HG03095 (cell line): ENCODE data around the gene MACROH2A1.
A peak's percentile ranks its signal among the peaks of the same experiment; 100 is the strongest.

Experiments
- ATAC-seq: cut with Tn5 transposase; IDR thresholded peaks from one replicate; pipeline ENCODE4 v1.9.1; 2021; ENCODE audit warnings: moderate library complexity; ENCODE audit not compliant: unreplicated experiment

MACROH2A1 gene

GRCh38 chr5:135398855-135399793 is at the start of gene MACROH2A1:
Gene MACROH2A1, minus strand, starts transcription at chr5:135399231. Its CDS starts 10,138 bp downstream, at chr5:135389093.
- peak; percentile 87 for ATAC-seq

DNA sequence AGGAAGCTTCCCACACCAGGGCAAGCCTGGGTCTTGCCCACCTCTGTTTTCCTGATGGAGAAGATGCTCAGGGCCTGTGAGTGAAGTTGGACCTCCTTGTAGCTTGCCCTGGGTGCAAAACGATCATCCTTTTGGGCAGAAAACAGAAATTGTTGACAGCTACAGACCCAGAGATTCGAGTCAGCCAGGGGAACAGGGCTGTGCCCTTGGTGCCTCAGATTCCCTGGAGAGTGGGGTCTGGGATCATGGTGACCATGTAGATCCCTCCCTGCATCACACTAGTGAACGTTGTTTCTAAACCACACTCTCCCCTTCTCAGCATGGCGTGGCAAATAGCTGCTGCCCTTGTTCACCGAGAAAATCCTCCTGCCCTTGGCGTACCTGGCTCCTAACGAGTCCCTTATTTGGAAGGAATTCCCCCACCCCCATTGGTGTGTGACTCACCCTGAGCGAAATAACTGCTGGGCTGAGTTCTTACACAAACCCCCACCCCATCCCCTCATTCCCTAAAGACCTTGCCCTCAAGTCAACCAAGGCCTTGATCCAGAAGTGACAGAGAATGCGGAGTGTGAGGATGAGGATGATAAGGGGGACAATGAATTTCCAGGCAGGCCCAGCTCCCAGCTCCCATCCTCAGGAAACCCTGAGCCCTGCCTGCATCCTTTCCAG is 49.2 kb upstream of the MACROH2A1 start:
- ATAC-seq: no peak

DNA sequence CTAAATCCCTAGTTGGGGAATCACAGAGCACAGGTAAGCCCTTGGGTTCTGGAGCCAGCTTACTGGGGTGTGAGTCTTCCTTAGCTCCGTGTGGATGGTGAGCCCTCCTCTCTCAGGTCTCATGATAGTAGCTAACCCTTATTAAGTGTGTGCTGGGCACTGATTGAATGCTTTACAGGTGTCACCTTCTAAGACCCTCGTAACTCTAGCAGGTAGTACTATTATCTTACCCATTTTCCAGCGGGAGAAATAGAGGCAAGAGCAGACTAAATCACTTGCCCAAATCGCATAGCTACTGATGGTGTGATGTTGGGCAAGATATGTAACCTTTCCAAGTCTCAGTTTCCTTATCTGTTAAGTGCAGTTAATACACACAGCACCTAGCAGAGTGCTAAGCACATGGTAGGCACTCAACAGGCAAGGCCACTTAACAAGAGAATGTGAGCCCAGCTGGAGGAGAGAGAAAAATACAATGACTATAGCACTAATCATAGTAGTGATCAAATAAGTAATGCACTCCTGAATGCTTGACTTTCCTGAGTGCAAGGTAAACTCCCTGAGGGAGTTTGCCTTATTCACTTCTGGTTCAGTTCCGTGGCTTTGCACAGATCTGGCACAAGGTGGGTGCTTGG is 48.4 kb upstream of the MACROH2A1 start, which contains the start of gene DCANP1:
TSS of gene DCANP1 (minus strand) at position 51 of the 632 bp plus-strand sequence. CDS start 240 bp downstream, outside the sequence.
- no peak for ATAC-seq

- ATAC-seq: no peak
Measured at GRCh38 chr5:135446615-135447014, 47.6 kb upstream of the MACROH2A1 start.

DNA sequence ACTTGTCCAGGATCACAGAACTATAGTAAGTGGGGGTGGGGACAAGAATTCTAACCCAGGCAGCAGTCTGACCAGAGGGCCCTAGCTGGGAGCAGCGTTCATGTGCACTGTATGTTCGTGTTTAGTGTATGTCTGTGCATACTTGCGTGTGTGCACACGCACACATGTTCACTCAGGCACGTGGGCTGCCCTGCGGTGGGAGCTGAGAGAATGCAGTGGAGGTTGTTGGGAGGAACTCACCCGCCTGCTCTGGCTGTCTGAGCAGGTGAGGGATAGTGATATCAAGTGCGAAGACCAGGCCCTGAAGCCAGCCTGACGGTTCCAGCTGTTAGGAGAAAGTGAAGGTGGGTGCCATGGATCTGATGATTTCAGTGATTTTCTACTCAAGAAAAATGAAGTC is 47.2 kb upstream of the MACROH2A1 start:
- no peak for ATAC-seq

GRCh38 chr5:135445306-135445985 is 46.4 kb upstream of the MACROH2A1 start:
- ATAC-seq: no peak

DNA sequence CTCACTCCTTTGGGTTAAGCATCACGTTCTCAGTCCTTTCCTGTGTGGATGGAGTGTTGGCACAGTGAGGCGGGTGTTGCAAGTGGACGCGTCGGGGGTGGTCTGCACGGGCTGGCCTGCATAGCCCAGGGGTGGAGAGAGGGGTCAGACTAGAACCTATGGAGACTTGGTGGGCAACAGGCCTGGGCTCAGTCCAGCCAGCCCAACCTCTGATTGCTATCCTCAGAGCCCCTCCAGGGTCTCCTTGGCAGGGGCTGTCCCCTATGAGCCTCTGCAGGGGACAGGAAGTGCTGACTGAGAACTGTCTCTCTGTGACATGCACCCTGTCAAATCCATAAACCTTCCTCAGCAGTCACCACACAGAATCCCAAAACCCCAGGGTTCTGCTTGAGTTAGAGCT is 45.9 kb upstream of the MACROH2A1 start:
- ATAC-seq: no peak

GRCh38 chr5:135444360-135444759 is 45.3 kb upstream of the MACROH2A1 start:
- ATAC-seq: no peak

GRCh38 chr5:135443161-135443960 is 44.3 kb upstream of the MACROH2A1 start:
- ATAC-seq: no peak

GRCh38 chr5:135442431-135443160 is 43.6 kb upstream of the MACROH2A1 start:
- no peak for ATAC-seq

GRCh38 chr5:135441919-135442318 is 42.9 kb upstream of the MACROH2A1 start:
- ATAC-seq: no peak

DNA sequence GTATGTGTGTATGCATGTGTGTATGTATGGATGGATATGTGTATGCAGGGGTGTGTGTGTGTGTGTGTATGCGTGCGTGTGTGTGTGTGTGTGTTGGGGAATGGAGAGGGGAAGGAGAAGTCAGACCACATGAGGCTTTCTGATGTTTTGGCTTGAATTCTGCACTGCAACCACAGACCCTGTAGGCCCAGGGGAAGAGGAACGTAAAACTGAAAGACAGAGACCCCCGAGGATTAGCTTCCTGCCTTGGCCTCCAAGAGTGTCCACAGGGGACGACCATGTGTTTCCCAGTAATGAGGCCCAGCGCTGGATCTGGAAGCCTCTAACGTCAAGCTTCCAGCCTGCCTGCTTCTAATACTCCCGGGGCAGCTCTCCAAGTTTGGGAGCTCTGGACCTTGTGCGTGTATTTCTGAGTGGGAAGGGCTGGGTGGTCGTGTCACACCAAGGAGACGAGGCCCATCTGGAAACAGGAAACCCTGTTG is 42.4 kb upstream of the MACROH2A1 start:
- ATAC-seq: no peak

GRCh38 chr5:135440916-135441315 is 41.9 kb upstream of the MACROH2A1 start:
- no peak for ATAC-seq

DNA sequence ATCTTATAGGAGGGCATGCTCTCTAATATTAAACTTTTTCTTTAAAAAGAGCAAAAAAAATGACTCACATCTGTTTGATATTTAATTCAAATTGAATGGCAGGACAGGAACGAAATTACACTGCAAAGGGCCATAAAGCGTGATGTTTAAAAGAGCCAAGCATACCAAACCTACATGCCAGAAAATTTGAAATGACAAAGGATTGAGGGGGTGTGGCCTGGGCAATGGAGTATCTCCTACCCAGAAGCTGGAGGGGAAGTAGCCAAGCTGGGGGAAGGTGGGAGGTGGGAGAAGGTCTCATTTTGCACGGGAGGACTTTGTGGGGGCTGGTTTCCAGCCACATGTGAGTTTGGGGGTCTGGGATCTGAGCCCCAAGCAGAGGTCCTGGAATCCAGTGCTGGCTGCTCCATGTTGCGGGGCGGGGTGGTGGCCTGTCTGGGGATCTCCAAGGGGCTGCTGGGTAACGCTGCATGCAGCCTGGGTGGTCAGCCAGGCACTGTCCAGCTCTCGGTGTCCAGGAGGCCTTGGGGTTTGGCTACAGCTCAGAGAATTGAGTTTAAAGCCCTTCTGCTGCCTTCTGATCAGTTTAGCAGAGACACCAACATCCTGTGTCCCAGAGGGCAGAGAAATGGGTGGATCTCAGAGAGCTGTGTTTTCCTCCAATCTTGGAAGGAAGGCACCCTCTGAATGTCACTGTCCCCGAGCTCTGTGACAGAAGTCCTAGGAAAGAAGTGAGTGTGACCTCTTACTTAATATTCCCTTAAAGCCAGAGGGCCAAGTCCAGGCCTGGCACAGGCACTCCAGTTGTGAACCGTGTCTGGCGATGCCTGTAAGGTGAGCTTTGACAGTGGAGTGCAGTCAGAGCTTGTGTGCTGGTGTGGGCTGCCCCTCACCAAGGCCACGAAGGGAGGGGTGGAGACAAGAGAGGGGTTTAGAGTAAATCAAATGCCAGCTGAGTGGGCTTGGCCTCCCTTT is 40.5 kb upstream of the MACROH2A1 start:
- no peak for ATAC-seq

GRCh38 chr5:135438636-135439221 is 39.7 kb upstream of the MACROH2A1 start:
- no peak for ATAC-seq

DNA sequence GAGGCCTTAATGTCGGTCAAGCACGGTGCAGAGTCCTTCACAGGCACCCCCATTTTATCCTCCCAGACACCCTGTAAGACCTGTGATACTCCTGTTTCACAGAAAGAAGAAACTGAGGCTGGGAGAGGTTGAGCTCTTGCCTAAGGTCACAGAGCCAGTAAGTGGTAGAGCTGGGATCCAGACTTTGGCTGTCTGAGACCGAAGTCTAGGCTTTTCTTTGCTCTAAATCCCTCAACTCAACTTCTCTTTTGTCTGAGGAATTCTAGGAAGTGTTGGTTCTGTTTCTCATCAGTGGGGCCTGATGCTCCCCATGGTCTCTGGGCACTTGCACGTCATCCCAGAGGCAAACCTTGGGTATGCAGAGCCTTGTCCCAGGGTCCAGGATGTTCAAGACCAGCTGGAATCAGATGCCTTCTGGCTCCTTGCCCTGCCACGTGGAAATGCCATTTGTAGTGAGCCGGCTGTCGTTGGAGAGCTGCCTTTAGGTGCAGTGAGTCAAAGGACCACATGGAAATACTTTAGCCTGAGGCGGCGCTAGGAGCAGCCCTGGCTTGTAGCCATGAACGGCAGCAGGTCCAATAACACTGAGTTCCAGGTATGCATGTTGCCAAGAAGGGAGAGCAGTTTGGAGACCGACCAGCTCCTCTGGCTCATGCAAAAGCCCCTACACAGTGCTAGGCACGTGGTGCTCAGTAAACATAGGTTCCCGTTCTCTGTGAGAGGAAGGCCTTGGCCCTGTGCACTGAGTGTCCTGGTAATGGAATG is 38.9 kb upstream of the MACROH2A1 start:
- ATAC-seq: no peak

GRCh38 chr5:135437422-135437795 is 38.4 kb upstream of the MACROH2A1 start:
- ATAC-seq: no peak
